HG03378 (cell line): ENCODE measurements around the gene MYO1B.

Source experiments
- ATAC-seq: cut with Tn5 transposase; IDR thresholded peaks from one replicate; pipeline ENCODE4 v1.9.1; 2021; ENCODE audit warnings: mild to moderate bottlenecking, moderate library complexity; ENCODE audit not compliant: unreplicated experiment

Gene MYO1B

DNA sequence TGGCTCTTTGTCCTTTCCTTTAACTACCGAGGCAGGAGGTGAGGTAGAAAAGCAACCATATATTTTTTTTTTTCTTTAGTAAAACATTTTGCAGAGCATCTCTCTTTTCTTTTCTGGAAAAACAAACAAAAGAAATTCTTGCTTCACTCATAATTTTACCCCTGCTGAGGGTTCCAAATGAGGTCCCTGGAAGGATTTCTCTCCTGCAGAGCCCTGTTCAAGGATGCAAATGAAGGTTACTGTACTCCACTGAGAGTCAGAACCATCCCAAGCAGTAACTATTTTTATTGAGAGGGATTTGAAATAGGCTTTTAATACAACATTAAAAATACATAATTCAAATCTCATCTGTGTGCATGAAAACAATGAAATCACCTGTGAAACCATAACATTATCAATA is 19.5 kb upstream of the MYO1B start:
- ATAC-seq, result no peak

DNA sequence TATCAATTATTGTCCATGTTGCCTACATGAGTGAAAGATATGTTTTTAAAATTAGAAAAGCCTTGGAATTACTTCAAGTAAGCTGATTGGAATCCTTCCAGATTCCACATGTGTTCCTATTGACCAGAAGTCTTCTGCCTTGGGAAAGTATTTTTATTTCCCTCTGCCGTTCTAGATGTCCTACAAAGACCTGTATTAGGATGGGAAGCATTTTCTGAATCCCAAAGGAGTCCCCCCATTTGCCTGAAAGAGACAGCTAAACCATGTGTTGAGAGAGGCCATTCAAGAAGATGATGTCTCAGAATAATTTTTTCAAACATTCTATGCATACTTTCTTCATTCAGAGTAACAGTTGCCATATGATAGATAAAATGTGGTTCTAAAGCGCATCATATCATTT is 19.0 kb upstream of the MYO1B start:
- no peak for ATAC-seq

DNA sequence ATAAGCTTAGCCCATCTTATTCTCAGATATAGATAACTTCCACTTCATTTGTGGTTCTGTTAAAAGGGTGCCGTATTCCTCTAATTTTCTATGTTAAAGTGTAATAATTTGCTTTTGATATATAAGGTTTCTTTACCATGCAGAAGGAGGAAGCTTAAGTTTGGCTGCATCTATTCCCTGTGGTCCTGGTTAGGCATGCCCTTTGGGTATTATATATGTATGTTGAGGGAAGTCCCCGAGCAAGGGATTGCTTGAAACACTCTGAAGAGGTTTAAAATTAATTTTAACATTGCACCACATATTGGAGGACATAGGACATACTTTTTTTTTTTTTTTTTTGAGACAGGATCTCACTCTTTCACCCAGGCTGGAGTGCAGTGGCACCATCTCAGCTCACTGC is 16.9 kb upstream of the MYO1B start:
- ATAC-seq, result no peak

DNA sequence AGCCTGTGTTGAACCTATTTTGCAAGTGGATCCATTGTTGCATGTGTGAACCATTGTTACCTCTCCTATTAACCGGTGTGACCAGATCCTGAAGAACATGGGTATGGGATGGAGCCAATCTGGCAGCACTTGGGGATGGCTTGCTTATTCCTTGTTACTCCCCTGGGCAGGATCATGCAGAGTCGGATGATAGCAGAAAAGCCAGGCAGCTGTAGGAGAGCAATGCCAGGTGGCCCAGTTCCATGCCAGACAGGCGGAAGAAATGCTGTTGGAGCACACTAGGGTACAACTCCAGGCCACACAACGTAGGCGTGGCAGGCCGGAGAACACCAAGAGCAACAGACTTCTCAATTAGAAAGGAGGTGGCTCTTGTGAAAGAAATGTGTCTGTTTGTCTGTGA is 16.3 kb upstream of the MYO1B start:
- no peak for ATAC-seq

DNA sequence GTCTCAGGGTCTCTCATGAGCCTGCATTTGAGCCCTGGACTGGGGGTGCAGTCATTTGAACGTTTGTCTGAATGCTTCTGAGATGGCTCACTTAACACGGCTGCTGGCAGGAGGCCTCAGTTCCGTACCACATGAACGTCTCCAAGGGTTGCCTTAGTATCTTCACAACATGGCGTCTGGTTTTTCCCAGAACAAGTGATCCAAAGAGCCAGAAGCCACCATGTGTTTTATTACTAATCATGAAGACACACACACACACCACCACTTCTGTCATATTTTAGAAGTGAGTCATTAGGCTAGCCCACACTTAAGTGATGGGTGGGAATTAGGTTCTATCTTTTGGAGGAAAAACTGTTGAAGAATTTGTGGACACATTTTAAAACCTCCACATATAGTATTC is 15.0 kb upstream of the MYO1B start:
- no peak for ATAC-seq

DNA sequence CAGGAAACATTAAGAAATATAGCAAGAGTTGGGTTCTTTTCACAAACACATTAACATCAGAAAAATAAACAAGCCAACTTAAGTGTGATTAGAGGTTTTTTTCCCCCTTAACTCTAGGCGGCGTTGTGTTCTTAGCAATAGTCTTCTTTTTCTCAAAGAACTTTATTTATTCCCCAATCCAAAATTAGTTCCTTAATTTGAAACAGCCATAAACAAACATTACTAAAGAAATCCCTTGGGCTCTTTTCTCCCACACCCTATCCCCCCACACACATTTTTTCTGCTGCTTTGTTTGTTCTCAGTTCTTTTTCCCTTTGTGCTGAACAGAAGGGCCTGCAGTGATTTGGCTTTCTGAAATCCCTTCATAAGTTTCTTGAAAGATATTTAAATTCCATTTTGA is 13.2 kb upstream of the MYO1B start:
- no peak for ATAC-seq

DNA sequence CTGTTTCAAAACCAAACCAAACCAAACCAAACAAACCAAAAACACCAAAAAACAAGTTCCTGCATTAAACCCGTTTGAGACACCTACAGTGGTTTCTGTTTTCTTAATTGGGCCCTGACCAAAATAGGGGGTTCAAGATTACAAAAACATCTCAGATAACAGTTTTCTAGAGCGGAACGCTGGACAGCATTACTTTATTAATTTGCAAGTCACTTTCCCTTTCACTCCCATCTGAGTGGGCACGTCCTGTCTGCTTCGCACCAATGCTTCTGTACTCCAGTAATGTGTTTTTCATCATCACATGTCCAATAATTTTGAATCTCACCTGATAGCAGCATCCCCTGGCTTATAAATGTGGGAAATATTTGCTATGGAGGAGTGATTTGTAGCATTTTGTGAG is 11.7 kb upstream of the MYO1B start:
- ATAC-seq, result no peak

DNA sequence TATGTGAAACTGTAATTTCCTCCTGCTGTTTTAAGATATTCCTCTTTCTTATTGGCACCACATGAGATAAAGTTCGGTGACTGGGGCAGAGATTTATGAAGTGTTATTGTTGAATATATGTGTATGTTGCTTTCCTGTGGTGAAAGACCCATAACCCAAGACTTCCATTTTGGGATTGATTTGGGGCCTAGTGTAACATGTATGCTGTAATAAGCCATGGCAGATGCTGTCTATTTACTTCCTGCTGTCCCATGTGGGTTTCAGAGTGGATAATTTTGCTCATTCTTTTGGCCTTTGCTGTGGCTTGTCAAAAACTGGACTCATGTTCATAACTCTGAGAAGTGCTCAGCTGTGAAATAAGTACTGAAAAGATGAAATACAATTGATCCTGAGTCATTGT is 10.8 kb upstream of the MYO1B start:
- no peak for ATAC-seq

DNA sequence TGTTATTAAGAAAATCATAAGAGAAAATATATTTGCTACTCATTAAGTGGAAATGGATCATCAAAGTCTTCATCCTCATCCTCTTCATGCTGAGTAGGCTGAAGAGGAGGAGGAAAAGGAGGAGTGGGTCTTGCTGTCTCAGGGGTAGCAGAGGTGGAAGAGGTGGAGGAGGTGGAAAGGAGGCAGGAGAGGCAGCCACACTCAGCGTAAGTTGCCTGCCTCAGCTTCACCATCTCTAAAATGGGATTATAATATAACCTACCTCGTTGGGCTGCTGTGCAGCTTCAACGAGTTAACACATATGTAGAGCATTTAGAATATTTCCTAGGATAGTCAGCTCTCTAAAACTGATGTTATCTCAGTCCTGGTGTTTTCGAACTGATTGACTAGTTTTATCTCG is 4.3 kb upstream of the MYO1B start:
- ATAC-seq, result no peak

DNA sequence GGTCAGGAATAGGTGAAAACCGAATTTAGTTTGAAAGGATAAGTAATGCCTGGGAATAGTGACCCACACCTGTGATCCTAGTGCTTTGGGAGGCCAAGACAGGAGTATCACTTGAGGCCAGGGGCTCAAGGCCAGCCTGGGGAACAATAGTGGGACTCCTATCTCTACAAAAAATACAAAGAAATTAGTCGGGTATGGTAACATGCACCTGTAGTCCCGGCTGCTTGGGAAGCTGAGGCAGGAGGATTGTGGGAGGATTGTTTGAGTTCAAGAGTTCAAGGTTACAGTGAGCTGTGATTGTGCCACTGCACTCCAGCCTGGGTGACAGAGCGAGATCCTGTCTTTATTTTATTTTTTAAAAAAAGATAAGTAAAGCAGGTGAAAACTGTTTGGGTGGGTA is 3.8 kb upstream of the MYO1B start:
- ATAC-seq, result no peak

DNA sequence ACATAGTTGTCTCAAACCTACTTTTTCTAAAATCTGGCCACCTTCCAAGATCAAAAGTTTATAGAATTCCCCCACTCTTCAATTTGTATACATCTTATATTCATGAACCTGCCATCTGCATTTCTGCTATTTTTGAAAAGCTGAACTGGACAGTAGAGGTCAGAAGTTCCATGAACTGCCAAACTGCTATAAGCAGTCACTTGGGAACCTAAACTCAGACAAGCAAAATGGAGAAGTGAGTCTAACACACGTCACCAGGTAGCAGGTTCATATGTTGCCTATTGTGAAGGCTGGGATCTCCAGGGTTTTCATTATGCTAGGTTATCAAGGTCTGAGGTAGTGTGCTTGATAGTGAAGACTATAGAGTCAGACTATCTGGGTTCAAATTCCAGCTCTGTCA is 2.0 kb upstream of the MYO1B start:
- peak; percentile 59 for ATAC-seq

DNA sequence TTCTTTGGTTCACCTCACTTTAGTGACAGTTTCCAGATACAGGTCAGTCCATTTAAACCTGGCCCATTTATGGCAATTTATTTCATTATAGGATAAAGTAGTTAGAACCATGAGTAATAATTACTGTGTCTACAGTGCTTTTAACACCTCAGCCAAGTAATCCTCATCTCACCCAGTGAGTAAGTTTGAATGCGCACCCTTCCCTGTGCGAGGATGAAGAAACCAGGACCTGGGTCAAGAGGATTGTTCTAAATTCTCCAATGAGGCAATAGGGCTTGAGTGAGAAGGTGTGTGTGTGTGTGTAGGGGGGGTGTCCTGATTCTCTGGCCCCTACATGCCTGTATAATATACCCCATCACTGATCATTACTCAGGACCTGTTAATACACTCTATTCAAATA is 854 bp upstream of the MYO1B start:
- no peak for ATAC-seq

DNA sequence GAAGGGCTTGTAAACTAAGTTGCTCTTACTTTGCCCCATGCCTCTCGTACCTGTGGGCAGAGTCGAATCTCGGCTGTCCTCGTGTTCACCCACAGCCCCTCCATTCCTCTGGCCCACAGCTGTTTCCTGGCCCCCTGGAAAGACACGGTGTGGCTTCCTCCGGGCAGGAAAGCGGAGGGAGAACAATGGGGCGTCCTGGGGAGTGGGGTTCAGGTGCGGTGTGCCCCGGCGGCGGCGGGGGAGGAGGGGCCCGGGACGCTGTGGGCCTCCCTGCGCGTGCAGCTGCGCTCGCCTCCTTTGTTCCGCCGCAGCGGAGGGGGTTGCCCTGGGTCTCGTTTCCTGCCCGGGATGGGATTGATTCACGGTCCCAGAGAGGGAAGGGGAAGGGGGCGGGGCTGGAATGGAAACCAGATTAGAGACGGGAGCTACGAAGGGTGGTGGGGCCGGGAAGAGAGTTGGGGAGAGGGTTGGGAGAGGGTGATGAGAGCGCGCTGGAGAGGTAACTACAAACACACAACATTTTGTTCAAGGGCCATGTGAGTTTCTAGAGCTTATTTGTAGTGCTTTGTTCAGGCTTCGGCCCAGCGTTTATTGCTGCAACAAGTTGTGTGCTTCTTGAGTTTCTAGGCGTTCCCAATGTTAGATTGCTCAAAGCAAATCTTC is 796 bp downstream of the MYO1B start:
- ATAC-seq, result no peak

DNA sequence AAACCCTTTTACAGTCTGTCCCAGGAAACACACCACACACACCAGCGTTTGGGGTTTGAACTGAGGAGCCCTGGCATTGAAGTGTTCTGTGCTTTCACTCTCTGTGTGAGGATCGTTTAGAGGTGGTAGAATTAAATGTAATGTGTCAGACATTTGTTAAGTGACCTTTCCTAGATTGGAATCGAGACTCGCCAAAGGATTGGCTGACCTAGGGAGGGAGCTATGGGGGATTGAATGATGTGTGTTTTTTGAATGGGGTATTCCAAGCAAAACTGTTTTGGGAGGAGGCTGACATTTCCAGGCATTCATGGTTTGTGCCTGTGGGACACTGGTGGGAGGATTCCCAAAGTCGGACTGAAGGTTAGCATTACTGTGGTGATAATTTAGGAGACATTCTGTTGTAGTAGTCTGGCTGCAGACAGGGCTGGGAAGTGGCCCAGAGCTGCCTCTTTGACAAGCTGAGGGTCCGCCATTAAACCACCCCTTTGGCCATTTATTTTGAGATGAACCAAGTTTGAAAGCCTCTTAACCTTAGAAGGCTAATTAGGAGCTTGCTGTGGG is 1.7 kb downstream of the MYO1B start:
- no peak for ATAC-seq

DNA sequence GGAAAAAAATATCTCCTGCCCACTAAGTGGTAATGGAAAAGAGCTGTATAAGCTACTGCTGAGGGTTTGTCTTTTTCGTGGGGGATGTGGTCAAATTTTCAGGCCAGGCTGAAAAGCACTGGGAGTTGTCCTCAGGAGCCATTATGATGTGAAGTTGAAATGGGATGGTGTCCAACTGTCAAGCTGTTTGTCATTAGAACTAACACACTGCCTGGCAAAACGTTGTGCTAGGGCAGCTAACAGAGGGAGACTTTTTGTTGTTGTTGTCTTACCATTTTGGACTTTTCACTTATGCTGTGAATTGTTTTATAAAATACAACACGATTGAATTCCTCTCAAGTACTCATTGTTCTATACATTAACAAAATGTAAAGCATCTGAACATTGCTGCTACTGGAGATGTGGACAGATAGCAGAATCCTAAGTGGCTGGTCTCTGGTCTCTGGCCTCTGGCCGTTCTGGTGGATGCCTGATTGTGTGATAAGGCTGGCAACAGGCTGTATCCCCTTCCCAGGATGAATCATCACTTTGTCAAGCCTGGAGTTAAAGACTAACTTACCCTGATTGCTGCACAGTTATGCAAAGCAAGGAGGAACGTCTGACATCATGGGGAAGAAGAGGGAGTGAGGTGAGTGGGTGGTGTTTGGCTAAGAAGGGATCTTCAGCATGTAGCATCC is 2.3 kb downstream of the MYO1B start:
- no peak for ATAC-seq

DNA sequence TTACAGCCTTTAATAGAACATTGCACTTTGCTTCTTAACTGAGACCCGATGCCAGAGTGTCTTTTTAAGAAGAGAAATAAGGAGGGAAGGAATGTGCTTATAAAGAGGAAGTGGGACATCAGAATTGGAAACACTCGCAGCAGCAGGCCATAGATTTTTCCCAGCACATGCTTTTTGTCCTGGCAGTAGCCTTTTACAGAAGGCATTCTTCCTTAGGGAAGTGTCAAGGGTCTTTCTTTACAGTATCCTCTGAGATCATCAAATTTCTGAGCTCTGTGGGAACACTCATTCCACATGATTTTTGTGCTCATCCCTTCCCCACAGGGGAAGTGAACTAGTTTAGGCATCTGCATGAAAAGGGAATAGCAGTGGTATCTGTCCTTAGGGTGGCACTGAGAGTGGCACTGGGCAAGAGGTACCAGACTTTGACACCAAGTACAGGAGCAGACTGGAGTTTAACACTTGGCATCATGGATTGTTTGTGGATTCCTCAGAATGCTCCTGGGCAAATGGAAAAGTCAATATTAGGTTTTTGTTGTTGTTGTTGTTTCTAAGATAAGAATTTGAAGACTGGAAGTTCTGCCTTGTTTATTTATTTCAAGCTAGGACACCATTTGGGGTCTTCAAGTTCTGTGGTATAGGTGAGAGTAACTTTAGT is 4.1 kb downstream of the MYO1B start:
- no peak for ATAC-seq

DNA sequence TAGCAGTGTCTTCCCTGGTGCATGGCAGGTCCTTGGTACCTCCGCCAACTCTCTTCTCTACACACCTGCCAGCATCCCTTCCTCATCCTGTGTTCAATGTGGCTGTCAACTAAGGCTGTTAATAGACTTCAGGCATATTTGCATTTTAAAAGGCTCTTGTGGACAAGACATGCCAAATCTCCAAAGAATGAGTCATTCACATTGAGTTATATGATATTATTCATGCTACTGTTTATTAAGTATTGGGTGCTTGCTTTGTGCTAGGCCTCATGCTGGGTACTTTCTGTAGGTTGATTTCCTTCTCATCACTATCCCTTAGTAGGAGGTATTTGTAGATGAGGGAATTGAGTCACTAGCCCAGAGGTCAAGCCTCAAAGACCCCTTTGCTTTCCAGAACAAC is 5.2 kb downstream of the MYO1B start:
- no peak for ATAC-seq

DNA sequence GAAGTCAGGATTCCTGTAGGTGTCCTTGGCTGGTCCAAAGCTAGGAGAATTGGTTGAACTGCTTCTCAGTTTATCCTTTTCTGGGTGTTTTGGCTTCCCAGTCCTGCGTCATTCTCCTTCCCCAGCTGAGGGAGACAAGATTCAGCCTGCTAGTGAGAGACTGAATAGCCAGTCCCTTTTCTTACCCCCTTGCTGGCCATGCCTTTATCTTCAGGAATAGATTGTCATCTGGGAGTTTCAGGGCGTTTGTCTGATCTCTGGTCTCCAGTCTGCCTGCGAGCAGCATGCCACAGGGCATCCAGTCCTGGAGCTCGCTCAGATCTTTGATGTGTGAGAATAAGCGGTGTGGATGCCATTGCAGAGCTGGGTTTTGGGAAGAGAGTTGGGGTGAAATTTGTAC is 5.8 kb downstream of the MYO1B start:
- no peak for ATAC-seq

DNA sequence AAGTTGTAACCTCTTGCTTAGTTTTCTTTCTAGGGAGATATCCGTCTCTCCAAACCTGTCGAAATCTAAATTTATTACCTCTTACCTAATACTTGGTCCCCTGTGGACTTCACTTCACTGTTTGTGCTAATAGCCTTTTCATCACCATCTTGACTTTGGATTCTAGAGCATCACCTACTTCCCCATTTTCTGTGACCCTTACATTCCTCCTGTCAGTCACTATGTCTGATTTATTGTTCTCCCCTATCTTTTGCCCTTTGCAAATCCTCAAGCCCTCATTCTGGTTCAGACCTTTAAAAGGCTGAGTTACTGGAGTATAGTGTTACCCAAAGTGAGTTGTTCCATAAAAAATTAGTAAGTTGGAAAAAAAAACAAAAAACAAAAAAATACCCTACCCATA is 7.5 kb downstream of the MYO1B start:
- no peak for ATAC-seq

DNA sequence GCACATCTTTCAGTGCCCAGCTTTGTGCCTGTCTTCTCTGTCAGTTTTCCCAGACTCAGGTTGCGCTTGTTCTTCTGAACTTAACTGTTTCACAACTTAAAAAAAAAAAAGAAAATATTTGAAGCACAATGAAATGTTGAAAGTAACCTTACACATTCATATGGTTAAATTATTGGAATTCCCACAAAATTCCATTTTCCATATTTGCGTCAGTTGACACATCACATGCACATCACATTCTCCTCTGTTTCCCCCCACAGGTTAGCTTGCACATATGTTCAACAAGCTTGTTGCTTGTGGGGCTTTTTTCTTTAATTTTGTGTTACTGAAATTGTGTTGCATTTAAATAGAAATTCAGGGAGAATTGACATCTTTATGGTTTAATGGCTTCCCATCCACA is 8.3 kb downstream of the MYO1B start:
- ATAC-seq, result no peak

DNA sequence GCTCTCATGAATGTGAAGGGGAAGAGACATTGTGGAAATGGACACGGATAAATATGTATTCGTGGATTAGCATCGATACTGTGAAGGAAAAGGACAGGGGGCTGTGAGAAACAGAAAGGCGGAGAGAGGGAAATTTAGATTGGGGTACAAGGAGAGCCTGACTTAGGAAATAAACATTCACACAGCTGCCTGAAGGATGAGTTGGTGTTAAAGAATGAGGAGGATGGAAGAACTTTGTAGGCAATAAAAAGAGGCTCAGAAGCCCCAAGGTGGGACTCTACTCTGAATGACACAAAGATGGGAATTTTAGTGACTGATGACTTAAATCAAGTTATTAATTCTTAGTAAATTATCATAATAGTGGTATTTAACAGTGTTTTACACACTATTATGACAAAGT is 10.1 kb downstream of the MYO1B start:
- ATAC-seq, result no peak

DNA sequence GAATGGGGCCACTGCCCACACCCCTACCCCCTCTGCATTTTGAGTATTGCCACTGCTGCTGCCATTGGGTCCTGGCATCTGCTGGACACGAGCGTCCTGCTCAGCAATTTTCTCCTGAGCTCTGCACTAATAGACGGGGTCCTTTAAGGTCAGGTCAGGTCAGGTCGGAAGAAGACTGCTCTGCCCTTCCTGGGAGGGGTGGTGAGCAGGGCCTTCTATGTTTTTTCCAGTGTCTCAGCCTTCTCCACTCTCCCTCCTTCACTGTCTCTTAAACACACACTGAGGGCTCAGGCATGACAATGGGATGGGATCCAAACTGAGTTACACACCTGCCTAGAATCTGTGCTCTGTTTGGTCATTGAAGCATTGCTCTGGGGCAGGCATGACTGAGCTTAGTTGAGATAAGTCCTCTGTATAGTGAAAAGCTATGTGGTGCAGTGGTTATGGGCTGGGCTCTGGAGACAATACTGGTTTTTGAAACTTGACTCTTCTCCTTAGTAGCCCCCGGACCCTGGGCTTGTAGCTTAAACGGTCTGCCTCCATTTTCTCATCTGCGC is 10.6 kb downstream of the MYO1B start:
- no peak for ATAC-seq
